Measurements from ENCODE around the gene PGBD5. TPM values are rescaled to one million over a fixed set of nuclear protein-coding genes. Genes with fewer than 3 reads are reported as not detected.

PGBD5 gene
- total RNA-seq, 3 donors from 2014 or later (not counting 1 experiment from before 2014, with no cell fraction given) = 0.02 to 0.90 TPM; not detected in 1

GRCh38 chr1:230283678-230284077 is 142.5 kb downstream of the PGBD5 start:
- Mint-ChIP-seq H3K4me3 (no peak overlapping the region), H3K27ac (peak overlapping the region in 1 of 2 donors; percentile 50), H3K4me1 (peaks cover 0 to 5% of the 10 kb centered on the region in 2 donors), H3K27me3 (ENCODE audit: low read depth in 2 of 2) (no peaks in the 10 kb centered on the region), H3K36me3 (no peaks in the 10 kb centered on the region), H3K9me3 (no peaks in the 10 kb centered on the region)
- peaks cover 2% of the 10 kb centered on the region for H3K4me1 ChIP-seq (ENCODE audit: control insufficient read depth, insufficient read depth, low read length)
- no peaks in the 10 kb centered on the region for H3K9me3 ChIP-seq (ENCODE audit: control insufficient read depth, insufficient read depth, low read length)
- no peaks in the 10 kb centered on the region for H3K27me3 ChIP-seq (ENCODE audit: control insufficient read depth, insufficient read depth, low read length)
- H3K4me3 ChIP-seq (ENCODE audit: low read length) = no peak overlapping the region
- ATAC-seq (no peak), DNase-seq (no peak)
- intact Hi-C loops (cut with micrococcal nuclease) = no loop called here
- WGBS (ENCODE audit: insufficient coverage) = 98% methylated on average over 12 of the region's 12 CpGs
- TF ChIP-seq, protein P1, sequence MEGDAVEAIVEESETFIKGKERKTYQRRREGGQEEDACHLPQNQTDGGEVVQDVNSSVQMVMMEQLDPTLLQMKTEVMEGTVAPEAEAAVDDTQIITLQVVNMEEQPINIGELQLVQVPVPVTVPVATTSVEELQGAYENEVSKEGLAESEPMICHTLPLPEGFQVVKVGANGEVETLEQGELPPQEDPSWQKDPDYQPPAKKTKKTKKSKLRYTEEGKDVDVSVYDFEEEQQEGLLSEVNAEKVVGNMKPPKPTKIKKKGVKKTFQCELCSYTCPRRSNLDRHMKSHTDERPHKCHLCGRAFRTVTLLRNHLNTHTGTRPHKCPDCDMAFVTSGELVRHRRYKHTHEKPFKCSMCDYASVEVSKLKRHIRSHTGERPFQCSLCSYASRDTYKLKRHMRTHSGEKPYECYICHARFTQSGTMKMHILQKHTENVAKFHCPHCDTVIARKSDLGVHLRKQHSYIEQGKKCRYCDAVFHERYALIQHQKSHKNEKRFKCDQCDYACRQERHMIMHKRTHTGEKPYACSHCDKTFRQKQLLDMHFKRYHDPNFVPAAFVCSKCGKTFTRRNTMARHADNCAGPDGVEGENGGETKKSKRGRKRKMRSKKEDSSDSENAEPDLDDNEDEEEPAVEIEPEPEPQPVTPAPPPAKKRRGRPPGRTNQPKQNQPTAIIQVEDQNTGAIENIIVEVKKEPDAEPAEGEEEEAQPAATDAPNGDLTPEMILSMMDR (IDR thresholded peaks at IDR 0.05) = no peak
- no peak overlapping the region for H3K27ac ChIP-seq (ENCODE audit: low read length)
- peaks cover 12% of the 10 kb centered on the region for H3K36me3 ChIP-seq (ENCODE audit: control insufficient read depth, insufficient read depth, low read length)

- intact Hi-C loops (cut with micrococcal nuclease) = no loop called here
- H3K9me3 ChIP-seq (ENCODE audit: control insufficient read depth, insufficient read depth, low read length) = no peaks in the 10 kb centered on the region
- peaks cover 0 to 5% of the 10 kb centered on the region in 2 donors for H3K4me1 Mint-ChIP-seq
- no peak overlapping the region for H3K27ac ChIP-seq (ENCODE audit: low read length)
- H3K9me3 Mint-ChIP-seq = no peaks in the 10 kb centered on the region
- H3K4me3 ChIP-seq (ENCODE audit: low read length) = no peak overlapping the region
- peaks cover 2% of the 10 kb centered on the region for H3K4me1 ChIP-seq (ENCODE audit: control insufficient read depth, insufficient read depth, low read length)
- no peaks in the 10 kb centered on the region for H3K36me3 Mint-ChIP-seq
- H3K27me3 Mint-ChIP-seq (ENCODE audit: low read depth in 2 of 2) = no peaks in the 10 kb centered on the region
- TF ChIP-seq, protein P1 (IDR thresholded peaks at IDR 0.05) = no peak
- no peak overlapping the region for H3K4me3 Mint-ChIP-seq
- ATAC-seq = no peak
- WGBS (ENCODE audit: insufficient coverage) = 8% methylated on average over 2 of the region's 3 CpGs
- H3K36me3 ChIP-seq (ENCODE audit: control insufficient read depth, insufficient read depth, low read length) = peaks cover 12% of the 10 kb centered on the region
- no peak overlapping the region for H3K27ac Mint-ChIP-seq
- no peak for DNase-seq
- no peaks in the 10 kb centered on the region for H3K27me3 ChIP-seq (ENCODE audit: control insufficient read depth, insufficient read depth, low read length)
These were observed 144.0 kb downstream of the PGBD5 start for GRCh38 chr1:230282157-230282556.

DNA sequence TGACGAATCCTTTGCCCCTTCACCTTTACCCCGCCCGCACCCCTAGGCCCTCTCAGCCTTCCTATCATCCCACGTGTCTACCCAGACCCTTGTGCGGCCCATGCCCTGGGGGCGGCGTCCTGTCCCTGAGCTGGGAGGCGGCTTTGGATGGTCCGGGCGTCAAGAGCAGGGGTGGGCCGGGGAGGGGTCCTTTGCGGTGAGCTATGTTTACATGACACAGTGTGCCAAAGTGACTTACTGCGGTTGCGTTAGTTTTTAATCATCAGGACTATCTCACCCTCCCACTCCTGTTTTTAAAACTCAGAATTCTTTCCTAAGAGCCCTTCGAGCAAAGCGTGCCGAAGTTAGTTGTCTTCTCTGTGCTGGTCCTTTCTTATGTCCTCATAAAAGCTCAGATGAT is 144.6 kb downstream of the PGBD5 start:
- Histone ChIP-seq H3K4me1 (ENCODE audit: control insufficient read depth, insufficient read depth, low read length) (peaks cover 2% of the 10 kb centered on the region), H3K4me3 (ENCODE audit: low read length) (no peak overlapping the region), H3K9me3 (ENCODE audit: control insufficient read depth, insufficient read depth, low read length) (no peaks in the 10 kb centered on the region), H3K27ac (ENCODE audit: low read length) (no peak overlapping the region), H3K27me3 (ENCODE audit: control insufficient read depth, insufficient read depth, low read length) (no peaks in the 10 kb centered on the region), H3K36me3 (ENCODE audit: control insufficient read depth, insufficient read depth, low read length) (peaks cover 13% of the 10 kb centered on the region)
- Mint-ChIP-seq H3K27ac (no peak overlapping the region), H3K4me3 (no peak overlapping the region), H3K9me3 (no peaks in the 10 kb centered on the region), H3K36me3 (no peaks in the 10 kb centered on the region), H3K4me1 (peaks cover 0 to 5% of the 10 kb centered on the region in 2 donors), H3K27me3 (ENCODE audit: low read depth in 2 of 2) (no peaks in the 10 kb centered on the region)
- ATAC-seq = no peak
- intact Hi-C loops (cut with micrococcal nuclease) = no loop called here
- TF ChIP-seq, protein P1 (IDR thresholded peaks at IDR 0.05) = no peak
- WGBS (ENCODE audit: insufficient coverage) = 94% methylated on average over 17 of the region's 17 CpGs
- no peak for DNase-seq

DNA sequence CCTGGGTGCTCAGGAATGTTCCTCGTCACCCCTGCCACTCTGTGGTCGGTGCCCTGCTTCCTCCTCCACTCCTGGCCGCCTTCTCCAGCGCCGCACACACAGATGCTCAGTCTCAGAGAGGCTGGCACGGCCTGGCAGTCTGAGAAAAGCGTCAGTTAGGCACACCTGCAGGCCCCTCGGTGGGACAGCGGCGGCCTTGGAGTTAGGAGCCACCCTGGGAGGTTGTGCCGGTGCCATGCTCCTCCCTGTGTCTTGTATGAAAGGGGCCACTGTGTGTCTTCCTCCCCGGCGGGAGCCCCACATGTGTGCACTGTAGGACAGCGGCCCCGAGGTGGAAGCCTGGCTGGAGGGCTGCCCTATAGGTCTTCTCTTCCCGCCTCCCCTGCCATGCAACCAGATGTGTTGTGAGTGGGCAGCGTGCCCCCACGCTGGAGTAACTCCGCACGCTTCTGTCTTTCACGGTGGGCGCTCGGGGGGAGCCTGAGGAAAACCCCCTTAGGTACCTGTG is 145.2 kb downstream of the PGBD5 start:
- Histone ChIP-seq H3K4me1 (ENCODE audit: control insufficient read depth, insufficient read depth, low read length) (peaks cover 2% of the 10 kb centered on the region), H3K4me3 (ENCODE audit: low read length) (no peak overlapping the region), H3K36me3 (ENCODE audit: control insufficient read depth, insufficient read depth, low read length) (peaks cover 18% of the 10 kb centered on the region), H3K27me3 (ENCODE audit: control insufficient read depth, insufficient read depth, low read length) (no peaks in the 10 kb centered on the region), H3K9me3 (ENCODE audit: control insufficient read depth, insufficient read depth, low read length) (no peaks in the 10 kb centered on the region), H3K27ac (ENCODE audit: low read length) (no peak overlapping the region)
- Mint-ChIP-seq H3K9me3 (no peaks in the 10 kb centered on the region), H3K4me3 (no peak overlapping the region), H3K4me1 (peaks cover 0 to 5% of the 10 kb centered on the region in 2 donors), H3K27ac (no peak overlapping the region), H3K36me3 (no peaks in the 10 kb centered on the region), H3K27me3 (ENCODE audit: low read depth in 2 of 2) (no peaks in the 10 kb centered on the region)
- DNase-seq (no peak), ATAC-seq (no peak)
- TF ChIP-seq, protein P1 (IDR thresholded peaks at IDR 0.05) = no peak
- intact Hi-C loops (cut with micrococcal nuclease) = no loop called here
- WGBS (ENCODE audit: insufficient coverage) = 67% methylated on average over 23 of the region's 23 CpGs
